Measurements from ENCODE around the gene GSTT4.

DNA sequence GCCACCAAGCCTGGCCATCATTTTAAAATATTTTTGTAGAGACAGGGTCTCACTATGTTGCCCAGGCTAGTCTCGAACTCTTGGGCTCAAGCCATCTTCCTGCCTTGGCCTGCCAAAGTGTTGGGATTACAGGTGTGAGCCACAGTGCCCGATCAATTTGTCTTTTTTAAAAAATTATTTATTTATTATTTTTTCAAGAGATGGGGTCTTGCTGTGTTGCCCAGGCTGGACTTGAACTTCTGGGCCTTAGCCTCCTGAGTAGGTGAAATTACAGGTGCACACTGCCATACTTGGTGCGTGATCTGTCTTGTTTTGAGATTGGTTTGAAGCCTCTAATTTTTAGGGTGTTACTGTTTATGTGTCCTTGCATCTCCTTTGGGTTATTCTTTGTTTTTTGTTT is 16.1 kb upstream of the GSTT4 start:
- TF ChIP-seq ZFP30 (CRISPR knock-in tag; IDR thresholded peaks at IDR 0.05): no peak
- no peak for TF ChIP-seq PPARA (CRISPR knock-in tag; IDR thresholded peaks at IDR 0.05; ENCODE audit: borderline replicate concordance)
- TF ChIP-seq PATZ1 (CRISPR knock-in tag; IDR thresholded peaks at IDR 0.05; ENCODE audit: borderline replicate concordance): no peak
- no peak for TF ChIP-seq TOX (CRISPR knock-in tag; IDR thresholded peaks at IDR 0.05; ENCODE audit: borderline replicate concordance)
- no peak for TF ChIP-seq GLIS3 (CRISPR knock-in tag; IDR thresholded peaks at IDR 0.05)
- no peak for TF ChIP-seq CREB5 (CRISPR knock-in tag; IDR thresholded peaks at IDR 0.05; ENCODE audit: low read depth)
- no peak for TF ChIP-seq ZFP3 (CRISPR knock-in tag; IDR thresholded peaks at IDR 0.05)
- TF ChIP-seq ARNTL (CRISPR knock-in tag; IDR thresholded peaks at IDR 0.05; ENCODE audit: borderline replicate concordance, low read depth): no peak
- TF ChIP-seq RARB (CRISPR knock-in tag; IDR thresholded peaks at IDR 0.05): no peak
- no peak for TF ChIP-seq ZNF8 (CRISPR knock-in tag; IDR thresholded peaks at IDR 0.05)
- no peak for TF ChIP-seq ZC3H10 (CRISPR knock-in tag; IDR thresholded peaks at IDR 0.05)
